ENCODE measurements around the gene DIAPH2. TPM values are rescaled to one million over a fixed set of nuclear protein-coding genes. Genes with fewer than 3 reads are reported as not detected.

DIAPH2 gene
- total RNA-seq, 3 donors from 2014 or later = 27.4 to 66.4 (median 30.8) TPM

GRCh38 chrX:97159916-97160800 is 475.5 kb downstream of the DIAPH2 start:
- Histone ChIP-seq H3K36me3 (no peaks in the 10 kb centered on the region), H3K27me3 (peaks cover 0 to 8% of the 10 kb centered on the region in 2 donors), H3K4me3 (no peak overlapping the region), H3K9me3 (no peaks in the 10 kb centered on the region), H3K4me1 (no peaks in the 10 kb centered on the region), H3K27ac (no peak overlapping the region)
- intact Hi-C loops (cut with DNase I; ENCODE audit: low total_unique reads) = no loop called here
- no peak for TF ChIP-seq CTCF (IDR thresholded peaks at IDR 0.05)
- no peak for TF ChIP-seq POLR2AphosphoS5 (IDR thresholded peaks at IDR 0.05)
- no peak for TF ChIP-seq POLR2A (IDR thresholded peaks at IDR 0.05)
- no peak for DNase-seq (ENCODE audit: low spot score in 2 of 2)

DNA sequence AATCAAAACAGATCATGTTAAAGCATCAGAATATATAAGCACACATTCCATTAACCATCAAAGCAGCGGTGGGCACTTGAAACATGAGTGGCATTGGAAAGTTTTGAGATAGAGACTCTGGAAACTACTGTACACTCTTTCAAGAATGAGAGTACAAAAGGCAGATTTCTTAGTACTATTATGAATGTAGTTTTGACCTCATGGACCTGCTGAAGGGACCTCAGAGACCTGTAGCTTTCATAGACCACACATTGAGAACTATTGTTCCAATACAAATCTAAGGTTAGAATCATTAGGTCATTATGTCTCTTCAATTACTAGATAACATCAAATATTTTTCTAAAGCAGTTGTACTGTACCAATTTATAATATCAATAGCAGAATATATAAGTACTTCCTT is 482.7 kb downstream of the DIAPH2 start:
- Histone ChIP-seq H3K36me3 (no peaks in the 10 kb centered on the region), H3K27me3 (peaks cover 0 to 15% of the 10 kb centered on the region in 2 donors), H3K4me1 (no peaks in the 10 kb centered on the region)

GRCh38 chrX:97168646-97169045 is 484.0 kb downstream of the DIAPH2 start:
- Histone ChIP-seq H3K27me3 (peaks cover 0 to 25% of the 10 kb centered on the region in 2 donors), H3K4me3 (no peak overlapping the region), H3K36me3 (no peaks in the 10 kb centered on the region), H3K27ac (no peak overlapping the region), H3K4me1 (no peaks in the 10 kb centered on the region), H3K9me3 (no peaks in the 10 kb centered on the region)
- DNase-seq (ENCODE audit: low spot score in 2 of 2) = no peak
- TF ChIP-seq POLR2AphosphoS5 (IDR thresholded peaks at IDR 0.05) = no peak
- no peak for TF ChIP-seq POLR2A (IDR thresholded peaks at IDR 0.05)
- no peak for TF ChIP-seq CTCF (IDR thresholded peaks at IDR 0.05)
- intact Hi-C loops (cut with DNase I; ENCODE audit: low total_unique reads) = no loop called here

More for the DNA sequence above, 482.7 kb downstream of the DIAPH2 start:
- Histone ChIP-seq H3K9me3 (no peaks in the 10 kb centered on the region), H3K4me3 (no peak overlapping the region), H3K27ac (no peak overlapping the region)
- DNase-seq (ENCODE audit: low spot score in 2 of 2) = no peak
- TF ChIP-seq POLR2AphosphoS5 (IDR thresholded peaks at IDR 0.05) (no peak), CTCF (IDR thresholded peaks at IDR 0.05) (no peak), POLR2A (IDR thresholded peaks at IDR 0.05) (no peak)
- intact Hi-C loops (cut with DNase I; ENCODE audit: low total_unique reads) = no loop called here

DNA sequence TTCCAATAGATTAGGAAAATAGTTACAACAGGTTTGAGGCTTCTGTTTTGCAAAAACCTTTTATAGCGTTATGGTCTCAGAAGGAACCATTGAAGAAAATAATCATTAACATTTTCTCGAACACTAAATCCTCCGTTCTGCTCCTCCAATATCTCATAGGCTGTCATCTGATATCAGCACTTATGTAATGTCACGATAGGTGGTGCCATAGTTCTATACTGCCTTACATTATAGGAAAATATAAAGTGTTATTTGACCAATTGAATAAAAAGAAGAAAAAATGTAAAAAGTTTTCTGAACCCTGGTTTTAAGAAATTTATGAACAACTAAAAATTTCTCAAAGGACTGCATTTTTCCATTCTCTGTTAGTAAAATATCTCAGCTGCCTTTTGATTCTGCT is 490.5 kb downstream of the DIAPH2 start:
- H3K27ac ChIP-seq = no peak overlapping the region
- intact Hi-C loops (cut with DNase I; ENCODE audit: low total_unique reads) = no loop called here
- H3K4me1 ChIP-seq = no peaks in the 10 kb centered on the region
- no peak for TF ChIP-seq POLR2AphosphoS5 (IDR thresholded peaks at IDR 0.05)
- no peak for TF ChIP-seq CTCF (IDR thresholded peaks at IDR 0.05)
- no peak for TF ChIP-seq POLR2A (IDR thresholded peaks at IDR 0.05)
- H3K4me3 ChIP-seq = no peak overlapping the region
- no peak for DNase-seq (ENCODE audit: low spot score in 2 of 2)
- no peaks in the 10 kb centered on the region for H3K36me3 ChIP-seq
- peaks cover 0 to 11% of the 10 kb centered on the region in 2 donors for H3K27me3 ChIP-seq
- H3K9me3 ChIP-seq = peaks cover 0 to 9% of the 10 kb centered on the region in 2 donors

DNA sequence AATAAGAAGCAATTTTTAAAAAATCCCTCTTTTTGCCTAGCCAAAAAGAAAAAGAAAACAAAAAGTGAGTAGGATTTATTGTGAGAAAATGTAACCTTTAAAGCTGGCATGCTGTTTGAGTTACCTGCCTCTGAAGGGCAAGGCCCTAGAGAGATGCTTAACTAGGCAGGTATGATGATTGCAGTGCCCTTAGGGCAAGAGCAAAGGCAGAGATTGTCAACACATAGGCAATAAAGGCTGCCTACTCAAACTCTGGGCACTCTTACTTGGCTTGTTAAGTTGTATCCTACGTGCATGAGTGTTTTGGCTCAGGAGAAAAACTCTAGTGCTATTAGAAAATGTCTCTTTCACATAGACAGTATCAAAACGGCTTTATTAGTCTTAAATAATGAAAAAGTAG is 505.0 kb downstream of the DIAPH2 start:
- no peaks in the 10 kb centered on the region for H3K4me1 ChIP-seq
- H3K27ac ChIP-seq = no peak overlapping the region
- peaks cover 0 to 8% of the 10 kb centered on the region in 2 donors for H3K27me3 ChIP-seq
- no peaks in the 10 kb centered on the region for H3K36me3 ChIP-seq
- intact Hi-C loops (cut with DNase I; ENCODE audit: low total_unique reads) = no loop called here
- H3K4me3 ChIP-seq = no peak overlapping the region
- DNase-seq (ENCODE audit: low spot score in 2 of 2) = no peak
- TF ChIP-seq CTCF (IDR thresholded peaks at IDR 0.05) (no peak), POLR2A (IDR thresholded peaks at IDR 0.05) (no peak), POLR2AphosphoS5 (IDR thresholded peaks at IDR 0.05) (no peak)
- H3K9me3 ChIP-seq = no peaks in the 10 kb centered on the region

Measured in breast epithelium (tissue), 4 donors.